H1 (cell line): Measurements from ENCODE around the gene BCL11A. TPM values are rescaled to one million over a fixed set of nuclear protein-coding genes. Genes with fewer than 3 reads are reported as not detected.

ENCODE experiments used
- CTCF ChIA-PET: fragments of 300-600 bp; sonication (Branson Sonifier 250); formaldehyde crosslinking; loops from one replicate; lab custom pipeline; 2021; ENCODE audit not compliant: partially characterized antibody; lab: Charles Lee
- POLR2A ChIA-PET: fragments of 300-600 bp; sonication (Branson Sonifier 250); formaldehyde crosslinking; loops from one replicate; lab custom pipeline; 2021; ENCODE audit warnings: inconsistent platforms; ENCODE audit not compliant: partially characterized antibody; lab: Charles Lee
- DNase-seq, 2 experiments: peaks; one replicate each; pipeline versions ENCODE4 v3.0.0 to v3.0.0-alpha.2; 2010 to 2022; ENCODE audit warnings: low spot score in 2 of 2, low read depth in 1 of 2, mixed read lengths in 1 of 2
- FAIRE-seq: peaks from 2 replicates; lab custom pipeline; 2011; peaks lifted over from hg19 to GRCh38; lab: Jason Lieb, UNC
- H2AFZ ChIP-seq: 2 replicates; pipeline ENCODE4 v1.8.1; 2012; ENCODE audit warnings: low read length, inconsistent platforms
- H2AK5ac ChIP-seq: 2 replicates; pipeline ENCODE4 v1.6.1; 2013; ENCODE audit warnings: low read depth, low read length
- H2BK120ac ChIP-seq: replicated peaks from 2 replicates; pipeline ENCODE3; 2013; ENCODE audit warnings: low read depth, low read length, inconsistent platforms
- H2BK12ac ChIP-seq: 2 replicates; pipeline ENCODE4 v1.6.1; 2013; ENCODE audit warnings: low read depth, low read length
- H2BK15ac ChIP-seq: 2 replicates; pipeline ENCODE4 v1.6.1; 2013; ENCODE audit warnings: low read length
- H2BK20ac ChIP-seq: 2 replicates; pipeline ENCODE4 v1.6.1; 2013; ENCODE audit warnings: low read length
- H2BK5ac ChIP-seq: 2 replicates; pipeline ENCODE4 v1.6.1; 2013; ENCODE audit warnings: low read depth, low read length
- H3K14ac ChIP-seq: 2 replicates; pipeline ENCODE4 v1.6.1; 2013; ENCODE audit warnings: inconsistent platforms; ENCODE audit not compliant: insufficient read length
- H3K18ac ChIP-seq: 2 replicates; pipeline ENCODE4 v1.6.1; 2013; ENCODE audit warnings: low read length; ENCODE audit errors: extremely low read depth
- H3K23ac ChIP-seq: 2 replicates; pipeline ENCODE4 v1.6.1; 2013; ENCODE audit warnings: inconsistent platforms; ENCODE audit not compliant: insufficient read length
- H3K23me2 ChIP-seq: 2 replicates; pipeline ENCODE4 v1.6.1; 2013; ENCODE audit warnings: low read depth, low read length
- H3K27ac ChIP-seq: 2 replicates; pipeline ENCODE4 v1.6.1; 2011; ENCODE audit warnings: low read depth, low read length, inconsistent platforms
- H3K27me3 ChIP-seq, 4 experiments: replicated peaks in 1 of 4; 1 replicate in 1 of 4; 2 replicates in 3 of 4; pipeline versions ENCODE4 v1.6.1 to v1.8.1; 2011 to 2013; ENCODE audit warnings: low read length in 3 of 4, mild to moderate bottlenecking in 3 of 4, inconsistent platforms in 2 of 4, mixed read lengths in 2 of 4, moderate library complexity in 1 of 4; ENCODE audit not compliant: control insufficient read depth in 3 of 4, insufficient read depth in 3 of 4; ENCODE audit errors: extremely low read depth in 1 of 4
- H3K36me3 ChIP-seq, 4 experiments: 2 replicates each; pipeline versions ENCODE4 v1.6.1 to v1.8.1; 2011 to 2013; ENCODE audit warnings: mild to moderate bottlenecking in 4 of 4, low read length in 3 of 4, moderate library complexity in 2 of 4, control low read depth in 1 of 4, inconsistent platforms in 1 of 4; ENCODE audit not compliant: insufficient read depth in 4 of 4, control insufficient read depth in 2 of 4
- H3K4ac ChIP-seq: replicated peaks from 2 replicates; pipeline ENCODE3; 2013; ENCODE audit warnings: low read length, low read depth, mixed read lengths, inconsistent platforms; ENCODE audit not compliant: insufficient read length
- H3K4me1 ChIP-seq, 4 experiments: replicated peaks in 1 of 4; 1 replicate in 1 of 4; 2 replicates in 3 of 4; pipeline versions ENCODE4 v1.6.1 to v1.8.1; 2011 to 2013; ENCODE audit warnings: low read length in 3 of 4, inconsistent platforms in 2 of 4, mixed read lengths in 1 of 4; ENCODE audit not compliant: insufficient read depth in 4 of 4, control insufficient read depth in 3 of 4
- H3K4me2 ChIP-seq, 2 experiments: 2 replicates each; pipeline versions ENCODE4 v1.6.1 to v1.8.1; 2011 to 2013; ENCODE audit warnings: low read depth in 2 of 2, low read length in 2 of 2, control low read depth in 1 of 2, inconsistent platforms in 1 of 2, mild to moderate bottlenecking in 1 of 2; ENCODE audit not compliant: insufficient read depth in 1 of 2
- H3K4me3 ChIP-seq, 4 experiments: fragments of 200-600, 300-600 bp in 1 of 4; sonication (generic), shearing (Covaris generic), sonication (Bioruptor Twin) in 1 of 4; 2 replicates each; pipeline versions ENCODE4 v1.5.1 to v1.8.1; 2011 to 2016; ENCODE audit warnings: low read length in 4 of 4, low read depth in 3 of 4, control low read depth in 2 of 4, inconsistent platforms in 2 of 4, mild to moderate bottlenecking in 2 of 4, mixed read lengths in 1 of 4, moderate library complexity in 1 of 4; ENCODE audit not compliant: insufficient read depth in 2 of 4; ENCODE audit errors: extremely low read depth in 1 of 4
- H3K56ac ChIP-seq: replicated peaks from 2 replicates; pipeline ENCODE3; 2013; ENCODE audit warnings: low read depth, mild to moderate bottlenecking, mixed read lengths, low read length, inconsistent platforms; ENCODE audit not compliant: insufficient read length
- H3K79me1 ChIP-seq: 2 replicates; pipeline ENCODE4 v1.6.1; 2013; ENCODE audit warnings: low read depth, low read length, control low read depth
- H3K79me2 ChIP-seq, 2 experiments: 2 replicates each; pipeline versions ENCODE4 v1.6.1 to v1.8.1; 2012 to 2013; ENCODE audit warnings: low read length in 2 of 2, mild to moderate bottlenecking in 2 of 2, inconsistent platforms in 1 of 2; ENCODE audit not compliant: insufficient read depth in 2 of 2, control insufficient read depth in 1 of 2
- H3K9ac ChIP-seq, 4 experiments: replicated peaks in 1 of 4; 1 replicate in 1 of 4; 2 replicates in 3 of 4; pipeline versions ENCODE4 v1.6.1 to v1.8.1; 2011 to 2013; ENCODE audit warnings: low read depth in 3 of 4, low read length in 3 of 4, control low read depth in 2 of 4, mild to moderate bottlenecking in 2 of 4, moderate library complexity in 2 of 4, inconsistent platforms in 1 of 4; ENCODE audit errors: extremely low read depth in 1 of 4
- H3K9me3 ChIP-seq, 2 experiments: 2 replicates each; pipeline versions ENCODE4 v1.6.1 to v1.8.1; 2012 to 2013; ENCODE audit warnings: mild to moderate bottlenecking in 2 of 2, moderate library complexity in 2 of 2, control low read depth in 1 of 2, inconsistent platforms in 1 of 2, low read depth in 1 of 2, low read length in 1 of 2, mixed read lengths in 1 of 2; ENCODE audit not compliant: insufficient read depth in 2 of 2
- H4K20me1 ChIP-seq, 2 experiments: replicated peaks in 1 of 2; 2 replicates each; pipeline versions ENCODE3 to v1.8.1; 2011 to 2013; ENCODE audit warnings: inconsistent platforms in 2 of 2, low read length in 2 of 2, mild to moderate bottlenecking in 1 of 2; ENCODE audit not compliant: insufficient read depth in 2 of 2, control insufficient read depth in 1 of 2
- H4K5ac ChIP-seq: 2 replicates; pipeline ENCODE4 v1.6.1; 2013; ENCODE audit warnings: low read length, low read depth, mixed read lengths, inconsistent platforms; ENCODE audit not compliant: insufficient read length
- H4K8ac ChIP-seq: 2 replicates; pipeline ENCODE4 v1.8.0; 2013; ENCODE audit warnings: mild to moderate bottlenecking, moderate library complexity, low read length, inconsistent platforms; ENCODE audit not compliant: insufficient read depth; ENCODE audit errors: extremely low read depth
- H4K91ac ChIP-seq: replicated peaks from 2 replicates; pipeline ENCODE3; 2013; ENCODE audit warnings: low read length, mixed read lengths, inconsistent platforms; ENCODE audit not compliant: insufficient read length
- EZH2 ChIP-seq: fragments of 200-600 bp; sonication (generic); IDR thresholded peaks from 2 replicates; pipeline ENCODE4 v1.7.1; 2012; ENCODE audit warnings: low read depth, mild to moderate bottlenecking, moderate library complexity, low read length, inconsistent platforms; ENCODE audit not compliant: severe bottlenecking
- HDAC2 ChIP-seq, 2 experiments: fragments of 300-600 bp in 1 of 2; sonication (generic) in 1 of 2; IDR thresholded peaks; 2 replicates each; pipeline ENCODE4 v1.6.1; 2011 to 2012; ENCODE audit warnings: low read depth in 2 of 2, low read length in 2 of 2, mild to moderate bottlenecking in 2 of 2, moderate library complexity in 2 of 2, borderline replicate concordance in 1 of 2, inconsistent platforms in 1 of 2
- HDAC6 ChIP-seq: IDR thresholded peaks from one replicate; pipeline ENCODE4 v1.7.1; 2012; ENCODE audit warnings: low read depth, mild to moderate bottlenecking, inconsistent platforms, low read length, moderate library complexity
- SAP30 ChIP-seq: fragments of 300-600 bp; sonication (generic); IDR thresholded peaks from 2 replicates; pipeline ENCODE4 v1.7.1; 2012; ENCODE audit warnings: low read length, moderate library complexity, mild to moderate bottlenecking, inconsistent platforms; ENCODE audit not compliant: insufficient read depth, insufficient replicate concordance
- ZNF274 ChIP-seq: IDR thresholded peaks from 2 replicates; pipeline ENCODE4 v1.7.0; 2012; ENCODE audit warnings: low read length, borderline replicate concordance; ENCODE audit errors: extremely low read depth
- WGBS, 2 experiments: shearing (Covaris generic) in 1 of 2; methylation state at CpG; one replicate each; pipeline versions ENCODE4 v1.1.6 to v1.1.7; 2013 to 2015; ENCODE audit warnings: low lambda C conversion rate in 2 of 2, mixed read lengths in 2 of 2, inconsistent platforms in 1 of 2, low coverage in 1 of 2, missing lambda C conversion rate in 1 of 2; ENCODE audit not compliant: insufficient replicate concordance in 2 of 2, insufficient coverage in 1 of 2, insufficient read length in 1 of 2; ENCODE audit errors: extremely low coverage in 1 of 2, missing lambda C conversion rate in 1 of 2; 5-methylcytosine and 5-hydroxymethylcytosine counted together
- polyA plus RNA-seq, 7 experiments: library from polyadenylated mRNA; depleted of rRNA in 3 of 7; stranded (reverse) in 5 of 7; unstranded in 2 of 7; fragments of >200 nt in 5 of 7; fragments of 200-250 nt in 2 of 7; gene quantifications; 1 replicate in 5 of 7; 2 replicates in 1 of 7; 4 replicates in 1 of 7; pipeline versions ENCODE4 v1.2.1 to v1.2.3, GENCODE V29; 2011 to 2013; ENCODE audit warnings: missing spikeins in 2 of 7, mixed read lengths in 2 of 7
- total RNA-seq: library from RNA; stranded (reverse); fragmentation: NEBNext Ultra II Directional; extraction: Animal tissue kit (Norgen Biotek cat#: 25700); gene quantifications from 2 replicates; pipeline ENCODE4 v1.2.1, GENCODE V29; 2021
- TF ChIP-seq, protein P1 (sequence below): IDR thresholded peaks from 2 replicates; pipeline ENCODE4 v1.6.1; 2011; ENCODE audit warnings: low read length, improper control_type of control experiment
- TF ChIP-seq, protein P2 (sequence below): IDR thresholded peaks from 2 replicates; pipeline ENCODE4 v1.6.1; 2012; ENCODE audit warnings: inconsistent platforms

Gene BCL11A
- total and polyA plus RNA-seq, 2 of the 8 experiments (the other 6 are each of a cell fraction or from before 2014, with no cell fraction given) = 11.9 to 59.3 TPM

DNA sequence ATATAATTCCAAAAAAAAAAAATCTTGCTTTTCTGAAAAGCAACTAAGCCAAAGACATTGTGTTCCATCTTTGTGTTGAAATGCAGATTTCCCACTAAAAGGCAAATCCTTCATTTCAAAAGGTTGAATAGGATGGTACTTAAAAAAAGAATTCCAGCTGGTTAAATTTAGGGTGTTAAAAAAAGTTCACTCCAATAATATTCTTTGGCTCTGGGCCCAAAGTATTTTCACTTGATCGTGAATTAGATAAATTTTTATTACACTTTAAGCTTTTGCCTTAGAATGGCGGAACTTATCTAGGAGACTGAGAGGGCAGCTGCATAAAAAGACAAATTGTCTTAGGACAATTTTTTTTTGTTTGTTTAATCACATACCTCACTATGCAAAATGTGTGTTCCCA lies 79.2 kb downstream of the BCL11A start:
- Histone ChIP-seq H3K4me3 (peak overlapping the region in 1 of 4 experiments; percentile 30; a peak in 2 of 8 replicates), H2BK5ac (0 out of 2 replicates have a peak overlapping the region, but pooled peaks have one; percentile 48), H3K27ac (no peak overlapping the region), H3K79me1 (peaks cover 14% of the 10 kb centered on the region), H4K91ac (no peak overlapping the region), H3K4ac (no peak overlapping the region), H4K20me1 (peaks cover 19 to 31% of the 10 kb centered on the region in 2 experiments), H3K18ac (no peak overlapping the region), H2BK120ac (no peak overlapping the region), H3K23ac (no peak overlapping the region), H3K79me2 (peaks cover 7 to 86% of the 10 kb centered on the region in 2 experiments), H3K27me3 (peaks cover 0 to 2% (median under 1%) of the 10 kb centered on the region in 4 experiments; a peak in 4 of 7 replicates), H3K4me1 (peaks cover 22 to 59% (median 57%) of the 10 kb centered on the region in 4 experiments), H3K9me3 (no peaks in the 10 kb centered on the region), H2BK20ac (no peak overlapping the region), H2BK12ac (no peak overlapping the region), H3K36me3 (peaks cover 0 to 9% (median 0%) of the 10 kb centered on the region in 4 experiments; a peak in 1 of 8 replicates), H3K23me2 (no peaks in the 10 kb centered on the region; the same call in 1 of the 2 replicates), H4K8ac (no peak overlapping the region), H2BK15ac (no peak overlapping the region), H3K56ac (no peak overlapping the region), H2AFZ (no peak overlapping the region), H3K9ac (no peak overlapping the region), H2AK5ac (no peak overlapping the region), H3K4me2 (peak overlapping the region; percentile 35 to 52; a peak in 2 of 4 replicates), H3K14ac (no peak overlapping the region), H4K5ac (no peak overlapping the region)
- CTCF ChIA-PET = interaction anchor here (0.6 to 1.4 kb wide), 4 partner anchors 10 to 75 kb away, joined by 3 to 5 read pairs (median 4); no protein-coding TSS in a partner anchor
- POLR2A ChIA-PET = interaction anchor here (0.7 to 1.3 kb wide), 4 partner anchors 9 to 81 kb away, joined by 3 to 4 read pairs (median 3); no protein-coding TSS in a partner anchor
- 39% methylated on average over 2 of the region's 2 CpGs; no CpG with 5 or more reads in 1 of the 2 experiments for whole genome bisulfite sequencing, 2 experiments
- FAIRE-seq (no peak), DNase-seq (no peak)
- no peak for TF ChIP-seq EZH2
- TF ChIP-seq, protein P1, sequence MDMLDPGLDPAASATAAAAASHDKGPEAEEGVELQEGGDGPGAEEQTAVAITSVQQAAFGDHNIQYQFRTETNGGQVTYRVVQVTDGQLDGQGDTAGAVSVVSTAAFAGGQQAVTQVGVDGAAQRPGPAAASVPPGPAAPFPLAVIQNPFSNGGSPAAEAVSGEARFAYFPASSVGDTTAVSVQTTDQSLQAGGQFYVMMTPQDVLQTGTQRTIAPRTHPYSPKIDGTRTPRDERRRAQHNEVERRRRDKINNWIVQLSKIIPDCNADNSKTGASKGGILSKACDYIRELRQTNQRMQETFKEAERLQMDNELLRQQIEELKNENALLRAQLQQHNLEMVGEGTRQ = no peak
- TF ChIP-seq, protein P2, sequence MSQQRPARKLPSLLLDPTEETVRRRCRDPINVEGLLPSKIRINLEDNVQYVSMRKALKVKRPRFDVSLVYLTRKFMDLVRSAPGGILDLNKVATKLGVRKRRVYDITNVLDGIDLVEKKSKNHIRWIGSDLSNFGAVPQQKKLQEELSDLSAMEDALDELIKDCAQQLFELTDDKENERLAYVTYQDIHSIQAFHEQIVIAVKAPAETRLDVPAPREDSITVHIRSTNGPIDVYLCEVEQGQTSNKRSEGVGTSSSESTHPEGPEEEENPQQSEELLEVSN = no peak
- TF ChIP-seq HDAC2 (IDR thresholded peaks at IDR 0.05; ENCODE audit: borderline replicate concordance in 1 of 2, low read depth in 2 of 2, low read length in 2 of 2) = no peak
- no peak for TF ChIP-seq SAP30
- no peak for TF ChIP-seq ZNF274
- TF ChIP-seq HDAC6 = no peak
